ENCODE measurements around the gene MT1F. TPM values are rescaled to one million over a fixed set of nuclear protein-coding genes. Genes with fewer than 3 reads are reported as not detected.
"Not testable (repeated sequence)": the region's sequence is repeated elsewhere in the genome, so short reads cannot be mapped to it uniquely, and the experiment has no call there.

MT1F gene
- total RNA-seq, 2 experiments from 2014 or later: 0.44 TPM; not detected in 1

DNA sequence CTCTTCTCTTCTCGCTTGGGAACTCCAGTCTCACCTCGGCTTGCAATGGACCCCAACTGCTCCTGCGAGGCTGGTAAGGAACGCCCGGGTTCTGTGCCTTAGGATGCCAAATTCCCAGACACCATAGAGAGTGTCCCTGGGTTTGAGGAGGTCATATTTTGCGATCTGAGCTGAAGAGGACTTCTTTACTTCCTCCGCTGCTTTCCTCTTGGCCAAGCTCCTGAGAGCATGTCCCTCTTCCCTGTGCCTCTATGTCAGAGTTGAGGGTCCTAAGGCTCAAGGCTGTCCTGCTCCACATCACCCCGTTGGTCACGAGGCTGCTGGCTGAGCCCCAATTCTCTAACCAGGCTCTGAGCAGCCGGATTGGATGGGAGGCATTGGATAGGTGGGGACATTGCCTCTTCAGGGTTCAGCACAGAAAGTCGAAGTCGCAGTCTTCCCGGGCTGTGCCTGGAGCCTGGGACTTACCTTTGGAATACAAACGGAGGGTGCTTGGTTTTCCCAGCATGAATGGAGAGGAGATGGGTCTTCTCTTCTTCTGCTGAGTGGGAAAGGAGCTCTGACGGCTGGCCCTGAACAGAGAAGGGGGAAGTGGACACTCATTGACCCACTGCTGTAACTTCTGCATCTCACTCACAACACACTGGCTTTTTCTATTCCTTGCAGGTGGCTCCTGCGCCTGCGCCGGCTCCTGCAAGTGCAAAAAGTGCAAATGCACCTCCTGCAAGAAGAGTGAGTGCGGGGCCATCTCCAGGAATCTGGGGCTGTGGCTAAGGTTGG lies 12.3 kb downstream of the MT1F start:
- Histone ChIP-seq H3K36me3 (ENCODE audit: insufficient read depth, low read length) (no peaks in the 10 kb centered on the region), H3K4me1 (ENCODE audit: insufficient read depth, low read length, poor library complexity, severe bottlenecking) (no peaks in the 10 kb centered on the region), H4K20me1 (ENCODE audit: insufficient read depth, low read length) (no peaks in the 10 kb centered on the region), H3K79me2 (ENCODE audit: insufficient read depth, low read depth, low read length) (no peaks in the 10 kb centered on the region), H3K4me3 (ENCODE audit: low read depth, low read length, poor library complexity, severe bottlenecking) (no peak overlapping the region), H2AFZ (ENCODE audit: low read length) (no peak overlapping the region), H3K27ac (ENCODE audit: low read depth, low read length, poor library complexity, severe bottlenecking) (no peak overlapping the region), H3K9me3 (ENCODE audit: low read length) (no peaks in the 10 kb centered on the region), H3K4me2 (ENCODE audit: low read length) (no peak overlapping the region), H3K9me2 (ENCODE audit: insufficient read depth, low read length) (no peaks in the 10 kb centered on the region)
- ChIA-PET CTCF (ENCODE audit: unreplicated experiment) (no interaction called here), POLR2A (interaction anchor here (0.6 kb wide), 1 partner anchor 51 kb away, joined by 3 read pairs; no protein-coding TSS in a partner anchor)
- BruUV-seq (replicated peaks): no TSS peak
- intact Hi-C loops (cut with micrococcal nuclease; ENCODE audit: unreplicated experiment): no loop called here
- no peak for DNase-seq (ENCODE audit: low spot score)
- TF ChIP-seq CTCF (conservative IDR thresholded peaks at IDR 0.05; ENCODE audit: low read length) (no peak), EZH2phosphoT487 (IDR thresholded peaks at IDR 0.05; ENCODE audit: borderline replicate concordance, low read depth, low read length) (no peak)

GRCh38 chr16:56670620-56670934 lies 12.8 kb downstream of the MT1F start:
- no peak overlapping the region for H3K27ac ChIP-seq (ENCODE audit: low read depth, low read length, poor library complexity, severe bottlenecking)
- H2AFZ ChIP-seq (ENCODE audit: low read length): no peak overlapping the region
- H4K20me1 ChIP-seq (ENCODE audit: insufficient read depth, low read length): no peaks in the 10 kb centered on the region
- no peak overlapping the region for H3K4me2 ChIP-seq (ENCODE audit: low read length)
- BruUV-seq (replicated peaks): no TSS peak
- no peaks in the 10 kb centered on the region for H3K79me2 ChIP-seq (ENCODE audit: insufficient read depth, low read depth, low read length)
- H3K9me2 ChIP-seq (ENCODE audit: insufficient read depth, low read length): no peaks in the 10 kb centered on the region
- CTCF ChIA-PET (ENCODE audit: unreplicated experiment): no interaction called here
- H3K4me3 ChIP-seq (ENCODE audit: low read depth, low read length, poor library complexity, severe bottlenecking): no peak overlapping the region
- H3K36me3 ChIP-seq (ENCODE audit: insufficient read depth, low read length): no peaks in the 10 kb centered on the region
- POLR2A ChIA-PET: interaction anchor here (0.6 kb wide), 1 partner anchor 51 kb away, joined by 3 read pairs; no protein-coding TSS in a partner anchor
- intact Hi-C loops (cut with micrococcal nuclease; ENCODE audit: unreplicated experiment): no loop called here
- no peaks in the 10 kb centered on the region for H3K9me3 ChIP-seq (ENCODE audit: low read length)
- H3K4me1 ChIP-seq (ENCODE audit: insufficient read depth, low read length, poor library complexity, severe bottlenecking): no peaks in the 10 kb centered on the region
- TF ChIP-seq CTCF (conservative IDR thresholded peaks at IDR 0.05; ENCODE audit: low read length): no peak
- no peak for TF ChIP-seq EZH2phosphoT487 (IDR thresholded peaks at IDR 0.05; ENCODE audit: borderline replicate concordance, low read depth, low read length)
- DNase-seq (ENCODE audit: low spot score): no peak

- CTCF ChIA-PET (ENCODE audit: unreplicated experiment); BruUV-seq (replicated peaks); H3K79me2 ChIP-seq (ENCODE audit: insufficient read depth, low read depth, low read length); H3K9me2 ChIP-seq (ENCODE audit: insufficient read depth, low read length); H3K4me2 ChIP-seq (ENCODE audit: low read length); H3K36me3 ChIP-seq (ENCODE audit: insufficient read depth, low read length); POLR2A ChIA-PET; intact Hi-C loops (cut with micrococcal nuclease; ENCODE audit: unreplicated experiment); DNase-seq (ENCODE audit: low spot score); H2AFZ ChIP-seq (ENCODE audit: low read length); H4K20me1 ChIP-seq (ENCODE audit: insufficient read depth, low read length); H3K4me1 ChIP-seq (ENCODE audit: insufficient read depth, low read length, poor library complexity, severe bottlenecking); H3K4me3 ChIP-seq (ENCODE audit: low read depth, low read length, poor library complexity, severe bottlenecking); H3K27ac ChIP-seq (ENCODE audit: low read depth, low read length, poor library complexity, severe bottlenecking); H3K9me3 ChIP-seq (ENCODE audit: low read length): not testable (repeated sequence)
These were observed 13.9 kb downstream of the MT1F start for GRCh38 chr16:56671691-56672090.

- H3K4me1 ChIP-seq (ENCODE audit: insufficient read depth, low read length, poor library complexity, severe bottlenecking); H3K79me2 ChIP-seq (ENCODE audit: insufficient read depth, low read depth, low read length); H3K9me2 ChIP-seq (ENCODE audit: insufficient read depth, low read length); H3K4me3 ChIP-seq (ENCODE audit: low read depth, low read length, poor library complexity, severe bottlenecking); intact Hi-C loops (cut with micrococcal nuclease; ENCODE audit: unreplicated experiment); CTCF ChIA-PET (ENCODE audit: unreplicated experiment); DNase-seq (ENCODE audit: low spot score); H2AFZ ChIP-seq (ENCODE audit: low read length); H3K36me3 ChIP-seq (ENCODE audit: insufficient read depth, low read length); H3K9me3 ChIP-seq (ENCODE audit: low read length); H3K4me2 ChIP-seq (ENCODE audit: low read length); BruUV-seq (replicated peaks); H4K20me1 ChIP-seq (ENCODE audit: insufficient read depth, low read length); H3K27ac ChIP-seq (ENCODE audit: low read depth, low read length, poor library complexity, severe bottlenecking): not testable (repeated sequence)
- POLR2A ChIA-PET: interaction anchor here (0.7 kb wide), 1 partner anchor 28 kb away, joined by 4 read pairs; no protein-coding TSS in a partner anchor
These were observed 14.4 kb downstream of the MT1F start for GRCh38 chr16:56672171-56672570.
